SW480 (cell line): ENCODE data around the gene ADAMTSL2.
"Not testable (repeated sequence)": the region's sequence is repeated elsewhere in the genome, so short reads cannot be mapped to it uniquely, and the experiment has no call there.

ENCODE experiments used
- DNase-seq: peaks from one replicate; pipeline ENCODE4 v3.0.0-alpha.2; 2016; ENCODE audit warnings: low spot score

The ADAMTSL2 gene

DNA sequence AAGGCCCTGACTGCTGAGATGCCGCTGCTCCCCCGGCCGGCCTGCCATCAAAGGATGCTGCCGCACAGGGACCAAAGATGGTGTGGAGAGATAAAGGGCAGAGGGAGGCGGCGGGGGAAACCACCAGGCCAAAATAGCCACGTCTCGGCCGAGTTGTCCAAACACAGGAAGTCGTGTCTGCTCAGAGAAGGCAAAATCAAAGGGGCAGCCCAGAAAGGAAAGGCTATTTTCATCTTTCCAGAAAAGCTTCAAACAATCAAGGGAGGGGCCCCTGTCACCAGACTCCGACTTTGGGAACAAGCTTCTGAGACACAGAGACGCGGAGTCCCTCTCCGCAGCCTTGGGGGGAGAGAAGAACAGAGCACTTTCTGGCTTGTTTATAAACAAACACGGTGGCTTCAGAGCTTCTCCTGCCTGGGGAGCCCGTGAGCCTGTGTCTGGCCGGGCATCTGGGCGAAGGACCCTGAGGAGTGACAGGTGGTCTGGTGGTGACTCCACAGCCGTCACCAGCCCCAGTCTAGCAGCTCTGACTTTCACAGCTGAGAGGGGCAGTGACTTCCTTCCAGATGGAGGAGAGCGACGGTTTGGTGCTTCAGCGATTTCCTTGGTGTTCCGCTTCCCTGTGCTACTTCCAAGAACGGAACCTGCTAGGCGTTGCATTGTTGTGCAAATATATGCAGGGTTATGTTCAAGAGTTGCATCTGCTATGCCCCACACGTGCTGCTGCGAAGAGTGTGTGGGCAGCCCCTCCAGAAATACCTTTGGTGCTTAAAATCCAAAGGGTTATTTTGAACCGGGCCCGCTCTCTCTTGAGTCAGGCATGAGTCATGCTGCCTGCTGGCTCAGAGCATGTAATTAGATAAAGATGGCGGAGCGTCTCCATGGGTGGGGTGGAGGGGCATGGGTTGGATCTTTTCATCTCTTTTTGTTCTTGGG is 24.0 kb downstream of the ADAMTSL2 start:
- peak; percentile 72 for DNase-seq

DNA sequence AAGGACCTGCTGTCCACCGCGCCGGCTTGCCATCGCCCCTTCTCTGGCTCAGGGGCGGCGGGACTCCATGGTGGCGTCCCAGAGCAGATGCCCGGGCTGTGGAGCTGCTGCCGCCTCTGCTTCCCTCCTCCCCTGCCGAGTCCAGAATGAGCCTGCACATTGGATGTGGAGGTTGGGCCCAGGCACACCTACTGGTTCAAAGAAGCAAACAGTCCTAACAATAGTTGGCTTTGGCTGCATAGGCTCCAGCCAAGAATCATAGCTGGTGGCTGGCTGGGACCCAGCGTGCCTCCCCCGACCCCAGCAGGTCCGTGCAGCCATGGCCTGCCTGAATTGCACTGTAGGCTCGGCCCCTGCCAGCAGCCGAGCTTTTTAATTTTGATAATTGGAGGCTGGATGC is 25.8 kb downstream of the ADAMTSL2 start:
- no peak for DNase-seq

DNA sequence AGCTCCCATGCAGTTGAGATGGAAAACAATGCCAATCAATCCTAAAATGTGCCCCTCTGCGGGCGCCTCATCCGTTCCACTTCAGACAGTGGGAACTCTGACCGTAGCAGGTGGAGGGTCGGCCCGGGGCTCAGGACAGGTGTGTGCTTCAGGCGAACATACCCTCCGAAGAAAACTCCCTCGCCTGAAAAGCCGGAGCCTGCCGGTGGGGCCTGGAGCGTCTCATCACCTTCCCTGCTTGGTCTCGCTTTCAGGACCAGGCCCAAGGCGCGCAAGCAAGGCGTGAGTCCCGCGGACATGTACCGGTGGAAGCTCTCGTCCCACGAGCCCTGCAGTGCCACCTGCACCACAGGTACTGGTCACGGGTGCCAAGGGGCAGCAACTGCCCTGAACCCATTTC is 26.4 kb downstream of the ADAMTSL2 start:
- no peak for DNase-seq

GRCh38 chr9:133561976-133562554 is 27.6 kb downstream of the ADAMTSL2 start:
- DNase-seq, result no peak

GRCh38 chr9:133562611-133563290 is 28.2 kb downstream of the ADAMTSL2 start:
- peak; percentile 68 for DNase-seq

GRCh38 chr9:133563291-133563796 is 28.8 kb downstream of the ADAMTSL2 start:
- DNase-seq, result peak; percentile 18

DNA sequence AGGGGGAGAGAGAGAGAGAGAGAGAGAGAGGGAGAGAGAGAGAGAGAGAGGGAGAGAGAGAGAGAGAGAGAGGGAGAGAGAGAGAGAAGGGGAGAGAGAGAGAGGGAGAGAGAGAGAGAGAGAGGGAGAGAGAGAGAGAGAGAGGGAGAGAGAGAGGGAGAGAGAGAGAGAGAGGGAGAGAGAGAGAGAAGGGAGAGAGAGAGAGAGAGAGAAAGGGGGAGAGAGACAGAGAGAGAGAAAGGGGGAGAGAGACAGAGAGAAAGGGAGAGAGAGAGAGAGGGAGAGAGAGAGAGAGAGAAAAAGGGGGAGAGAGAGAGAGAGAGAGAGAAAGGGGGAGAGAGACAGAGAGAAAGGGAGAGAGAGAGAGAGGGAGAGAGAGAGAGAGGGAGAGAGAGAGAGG is 29.3 kb downstream of the ADAMTSL2 start:
- DNase-seq, result not testable (repeated sequence)

DNA sequence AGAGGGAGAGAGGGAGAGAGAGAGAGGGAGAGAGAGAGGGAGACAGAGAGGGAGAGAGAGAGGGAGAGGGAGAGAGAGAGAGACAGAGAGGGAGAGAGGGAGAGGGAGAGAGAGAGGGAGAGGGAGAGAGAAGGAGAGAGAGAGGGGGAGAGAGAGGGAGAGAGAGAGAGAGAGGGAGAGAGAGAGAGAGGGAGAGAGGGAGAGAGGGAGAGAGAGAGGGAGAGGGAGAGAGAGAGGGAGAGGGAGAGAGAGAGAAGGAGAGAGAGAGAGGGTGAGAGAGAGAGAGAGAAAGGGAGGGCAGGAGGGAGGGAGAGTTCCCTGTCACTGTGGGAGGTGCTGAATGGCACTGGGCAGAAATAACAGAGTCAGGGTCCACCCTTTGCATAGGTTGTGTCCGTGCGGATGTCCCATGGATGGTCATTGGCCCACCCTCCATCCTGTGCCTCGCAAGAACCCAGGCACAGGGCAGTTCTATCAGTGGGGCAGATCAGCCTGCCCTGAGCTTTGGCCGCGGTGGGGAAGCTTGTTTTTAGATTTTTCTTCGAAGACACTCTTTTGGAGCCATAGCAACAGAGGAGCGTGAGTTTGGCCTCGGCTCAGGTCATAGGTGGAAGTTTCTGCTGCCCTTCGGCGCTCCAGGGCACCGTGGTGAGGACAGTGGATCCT is 30.1 kb downstream of the ADAMTSL2 start:
- DNase-seq, result no peak

- no peak for DNase-seq
Observed at GRCh38 chr9:133566382-133566781, 31.9 kb downstream of the ADAMTSL2 start.

- DNase-seq, result no peak
Observed at GRCh38 chr9:133566817-133567216, 32.3 kb downstream of the ADAMTSL2 start.

- DNase-seq, result no peak
Observed at GRCh38 chr9:133568186-133568585, 33.7 kb downstream of the ADAMTSL2 start.

DNA sequence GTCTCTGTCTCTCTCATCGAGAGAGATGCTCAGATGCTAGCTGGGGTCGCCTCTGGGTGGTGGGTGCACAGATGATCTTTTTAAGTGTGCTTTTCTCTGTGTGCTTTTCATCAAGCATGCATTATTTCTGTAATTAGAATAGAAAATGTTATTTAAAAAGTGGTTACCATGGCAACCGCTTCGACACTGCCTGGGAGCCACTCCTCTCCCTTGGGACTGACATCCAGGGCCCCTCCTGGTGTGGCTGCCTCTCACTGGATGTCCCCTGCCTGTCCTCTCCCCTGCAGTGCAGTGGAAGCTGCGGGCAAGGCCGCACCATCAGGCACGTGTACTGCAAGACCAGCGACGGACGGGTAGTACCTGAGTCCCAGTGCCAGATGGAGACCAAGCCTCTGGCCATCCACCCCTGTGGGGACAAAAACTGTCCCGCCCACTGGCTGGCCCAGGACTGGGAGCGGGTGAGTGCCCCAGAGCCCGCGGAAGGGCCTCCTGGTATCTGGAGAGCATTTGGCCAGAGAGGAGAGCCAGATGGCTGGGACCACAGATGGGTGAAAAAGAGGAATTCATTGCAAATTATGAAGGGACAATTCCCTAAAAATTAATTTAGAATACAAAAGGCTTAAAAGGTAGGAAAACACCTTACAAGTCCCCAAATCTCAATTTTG is 34.7 kb downstream of the ADAMTSL2 start:
- DNase-seq, result no peak

DNA sequence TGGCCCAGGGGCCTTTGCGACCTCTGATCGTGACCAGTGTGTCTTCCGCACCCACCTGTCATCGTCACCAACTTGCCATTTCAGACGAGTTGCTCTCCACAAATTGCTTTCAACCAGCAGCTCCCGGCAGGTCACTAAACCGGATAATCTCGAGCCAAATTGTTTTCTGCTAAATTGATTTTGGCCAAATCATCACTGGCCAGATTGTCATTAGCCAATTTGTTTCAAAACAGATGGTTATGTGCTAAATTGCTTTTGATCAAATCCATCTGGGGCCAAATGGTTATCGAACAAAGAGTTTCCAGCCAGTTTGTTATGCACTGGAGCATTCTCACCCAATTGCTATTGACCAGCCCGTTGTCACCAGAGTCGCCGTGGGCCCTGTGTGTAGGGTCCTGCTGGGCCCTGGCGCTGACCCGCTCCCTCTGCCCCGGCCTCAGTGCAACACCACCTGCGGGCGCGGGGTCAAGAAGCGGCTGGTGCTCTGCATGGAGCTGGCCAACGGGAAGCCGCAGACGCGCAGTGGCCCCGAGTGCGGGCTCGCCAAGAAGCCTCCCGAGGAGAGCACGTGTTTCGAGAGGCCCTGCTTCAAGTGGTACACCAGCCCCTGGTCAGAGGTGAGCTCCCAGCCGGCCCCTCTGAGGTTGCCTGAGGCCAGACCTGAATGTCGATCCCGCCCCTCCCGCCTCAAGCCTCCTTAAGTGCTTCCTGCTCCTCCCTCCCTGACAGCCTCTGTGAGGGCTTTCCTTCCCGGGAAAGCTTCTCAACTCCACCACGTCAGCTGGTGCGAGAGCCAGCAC is 35.6 kb downstream of the ADAMTSL2 start:
- no peak for DNase-seq

GRCh38 chr9:133570691-133571080 is 36.2 kb downstream of the ADAMTSL2 start:
- DNase-seq, result no peak

- DNase-seq, result no peak
Observed at GRCh38 chr9:133571391-133571890, 36.9 kb downstream of the ADAMTSL2 start.

GRCh38 chr9:133571896-133572595 is 37.5 kb downstream of the ADAMTSL2 start:
- no peak for DNase-seq

GRCh38 chr9:133572821-133573361 is 38.4 kb downstream of the ADAMTSL2 start:
- no peak for DNase-seq

DNA sequence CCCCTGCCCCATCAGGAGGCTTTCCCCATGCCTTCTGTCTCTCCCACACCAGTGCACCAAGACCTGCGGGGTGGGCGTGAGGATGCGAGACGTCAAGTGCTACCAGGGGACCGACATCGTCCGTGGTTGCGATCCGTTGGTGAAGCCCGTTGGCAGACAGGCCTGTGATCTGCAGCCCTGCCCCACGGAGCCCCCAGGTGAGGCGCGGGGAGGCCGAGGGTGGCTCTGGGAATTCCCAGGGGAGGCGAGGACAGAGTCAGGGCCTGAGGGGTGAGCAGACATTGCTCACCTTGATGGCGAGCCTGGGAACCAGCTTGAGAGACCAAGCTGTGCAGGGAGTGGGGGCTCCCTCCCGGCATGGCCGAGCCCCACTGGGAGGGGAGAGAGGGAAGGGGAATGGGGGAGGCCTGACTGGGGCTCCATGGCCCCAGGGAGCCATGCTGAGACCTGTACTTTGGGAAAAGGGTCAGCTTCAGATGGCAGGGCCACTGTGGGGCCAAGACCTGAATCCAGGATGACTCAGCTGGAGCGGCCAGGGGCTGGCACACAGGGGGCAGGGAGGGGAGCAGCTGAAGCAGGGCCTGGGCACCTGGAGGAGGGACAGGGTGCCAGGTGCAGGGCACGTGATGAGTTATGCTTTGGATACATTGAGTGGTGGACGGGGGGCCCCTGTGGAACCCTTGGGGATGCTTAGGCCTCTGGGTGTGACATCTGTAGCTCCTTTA is 39.4 kb downstream of the ADAMTSL2 start:
- DNase-seq, result no peak

- no peak for DNase-seq
Observed at GRCh38 chr9:133574771-133575170, 40.3 kb downstream of the ADAMTSL2 start.
